GM21447 (cell line): Measurements from ENCODE around the gene COX4I1.
"Not testable (repeated sequence)": the region's sequence is repeated elsewhere in the genome, so short reads cannot be mapped to it uniquely, and the experiment has no call there.

Experiments
- ATAC-seq: cut with Tn5 transposase; IDR thresholded peaks from one replicate; pipeline ENCODE4 v1.9.1; 2021; ENCODE audit not compliant: unreplicated experiment

Gene COX4I1

DNA sequence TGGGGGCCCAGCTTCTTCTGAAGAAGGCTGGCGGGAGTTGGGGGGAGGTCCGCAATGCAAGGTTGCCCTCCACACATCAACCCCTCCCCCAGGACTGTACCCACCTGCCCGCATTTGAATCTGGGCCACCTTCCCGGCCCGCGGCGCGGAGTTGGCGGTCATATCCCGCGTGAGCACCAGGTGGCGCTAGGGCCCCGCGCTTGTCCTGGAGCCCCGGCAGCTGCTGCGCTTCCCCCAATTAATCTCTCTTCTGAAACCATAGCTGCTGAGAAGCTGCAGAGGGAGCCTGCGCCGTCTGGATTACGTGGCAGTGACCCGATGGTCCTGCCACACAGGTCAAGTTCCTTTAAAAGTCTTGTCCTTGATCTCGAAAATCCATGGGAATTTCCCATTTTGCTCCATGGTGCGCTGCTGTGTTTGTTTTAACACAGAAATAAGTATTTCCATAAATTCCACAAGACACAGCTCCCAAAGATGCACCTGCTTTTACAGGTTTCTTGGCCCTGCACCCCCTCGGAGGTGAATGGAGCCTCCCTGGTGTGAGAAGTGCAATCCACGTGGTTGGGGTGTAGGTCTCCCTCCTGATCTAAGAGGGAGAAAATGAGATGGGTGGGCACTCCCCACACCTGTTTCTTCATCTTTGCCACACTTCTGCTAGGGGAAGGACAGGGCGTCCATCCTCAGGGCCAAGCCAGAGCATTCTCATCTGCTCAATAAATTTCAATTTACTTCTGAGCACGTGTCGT lies 22.1 kb downstream of the COX4I1 start:
- peak; percentile 56 for ATAC-seq

DNA sequence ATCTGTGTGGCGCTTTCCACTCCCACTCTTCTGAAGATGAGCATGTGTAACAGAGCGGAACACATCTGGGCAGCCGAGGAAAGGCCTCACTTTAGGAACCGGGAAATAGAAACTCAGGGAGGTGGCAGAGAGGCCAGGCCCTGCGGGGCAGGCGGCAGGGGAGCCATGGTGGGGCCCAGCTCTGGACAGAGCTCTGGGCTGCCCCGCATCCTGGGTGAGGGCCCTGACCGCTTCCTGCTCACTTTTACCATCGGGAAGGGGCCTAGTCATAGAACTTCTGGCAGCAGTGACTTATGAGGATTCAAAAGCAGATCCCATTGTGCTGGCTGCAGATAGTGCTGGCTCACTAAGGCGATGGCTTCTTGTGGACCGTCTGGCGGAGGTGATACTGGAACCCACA lies 22.6 kb downstream of the COX4I1 start:
- no peak for ATAC-seq

DNA sequence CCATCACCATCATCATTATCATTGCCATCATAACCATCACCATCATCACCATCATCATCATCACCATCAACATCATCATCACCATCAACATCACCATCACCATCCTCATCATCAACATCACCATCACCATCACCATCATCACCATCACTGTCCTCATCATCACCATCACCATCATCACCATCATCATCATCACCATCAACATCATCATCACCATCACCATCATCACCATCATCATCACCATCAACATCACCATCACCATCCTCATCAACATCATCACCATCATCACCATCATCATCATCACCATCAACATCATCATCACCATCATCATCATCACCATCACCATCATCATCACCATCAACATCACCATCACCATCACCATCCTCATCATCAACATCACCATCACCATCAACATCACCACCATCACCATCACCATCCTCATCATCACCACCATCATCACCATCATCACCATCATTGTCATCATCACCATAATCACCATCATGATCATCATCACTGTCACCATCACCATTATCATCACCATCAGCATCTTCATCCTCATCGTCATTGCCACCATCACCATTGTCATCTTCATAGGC lies 23.9 kb downstream of the COX4I1 start:
- ATAC-seq = no peak

DNA sequence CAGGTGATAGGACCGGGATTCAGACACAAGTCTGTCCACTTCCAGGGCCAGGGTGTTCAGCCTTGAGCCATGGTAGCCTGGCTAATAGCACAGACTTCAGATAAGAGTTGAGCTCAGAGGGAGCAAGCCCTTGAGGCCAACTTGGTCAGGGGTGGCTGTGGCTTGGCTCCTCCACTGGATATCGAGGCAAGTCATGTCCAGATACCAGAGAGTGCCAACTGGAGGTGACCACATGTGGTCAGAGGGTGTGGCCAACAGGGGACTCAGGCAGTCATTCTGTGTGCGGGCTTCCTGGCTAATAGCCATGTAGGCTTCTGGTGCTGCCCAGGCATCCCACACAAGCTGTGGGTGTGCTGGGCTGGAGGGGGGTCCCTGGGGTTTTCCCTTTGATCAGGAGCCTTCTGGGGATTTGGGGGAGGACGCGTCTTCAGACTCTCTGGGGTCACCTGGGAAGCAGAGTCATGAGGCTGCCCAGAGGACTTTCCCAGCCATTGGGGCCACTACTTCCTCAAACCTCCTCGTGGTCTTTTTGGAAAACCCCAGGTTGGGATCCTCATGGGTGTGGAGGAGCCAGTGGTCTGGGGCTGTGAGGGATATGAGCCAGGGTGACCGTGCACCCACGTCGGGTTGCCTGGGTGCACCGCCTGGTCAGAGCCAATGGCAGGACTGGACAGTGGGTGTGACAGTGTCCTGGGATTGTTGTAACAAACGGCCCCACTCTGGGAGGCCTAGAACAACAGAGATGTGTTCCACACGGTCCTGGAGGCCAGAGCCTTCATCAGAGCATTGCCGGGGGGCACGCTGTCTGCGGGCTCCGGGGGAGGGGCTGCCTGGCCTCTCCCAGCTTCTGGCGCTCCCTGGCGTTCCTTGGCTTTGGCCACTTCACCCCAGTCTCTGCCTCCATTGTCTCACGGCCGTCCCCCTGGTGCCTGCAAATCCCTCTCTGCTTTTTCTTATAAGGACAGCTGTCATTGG lies 25.0 kb downstream of the COX4I1 start:
- no peak for ATAC-seq

DNA sequence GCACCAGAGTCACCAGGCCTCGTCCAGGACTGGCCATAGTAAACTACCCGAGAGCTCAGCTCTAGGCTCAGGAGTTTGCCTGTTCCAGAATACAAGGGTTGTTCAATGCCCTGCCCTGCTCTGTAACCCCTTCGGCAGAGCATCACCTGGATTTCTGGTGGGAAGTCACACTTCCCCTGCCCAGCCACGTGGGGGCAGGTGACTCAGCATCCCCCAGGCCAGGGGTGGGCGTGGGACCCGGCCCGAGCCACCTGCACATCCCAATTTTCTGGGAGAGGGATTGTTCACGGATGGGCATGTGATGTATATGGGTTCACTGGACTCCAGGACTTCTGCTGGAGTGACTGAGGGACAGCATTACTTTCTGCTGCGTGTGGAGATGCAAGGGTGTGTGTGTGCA lies 25.8 kb downstream of the COX4I1 start:
- no peak for ATAC-seq

DNA sequence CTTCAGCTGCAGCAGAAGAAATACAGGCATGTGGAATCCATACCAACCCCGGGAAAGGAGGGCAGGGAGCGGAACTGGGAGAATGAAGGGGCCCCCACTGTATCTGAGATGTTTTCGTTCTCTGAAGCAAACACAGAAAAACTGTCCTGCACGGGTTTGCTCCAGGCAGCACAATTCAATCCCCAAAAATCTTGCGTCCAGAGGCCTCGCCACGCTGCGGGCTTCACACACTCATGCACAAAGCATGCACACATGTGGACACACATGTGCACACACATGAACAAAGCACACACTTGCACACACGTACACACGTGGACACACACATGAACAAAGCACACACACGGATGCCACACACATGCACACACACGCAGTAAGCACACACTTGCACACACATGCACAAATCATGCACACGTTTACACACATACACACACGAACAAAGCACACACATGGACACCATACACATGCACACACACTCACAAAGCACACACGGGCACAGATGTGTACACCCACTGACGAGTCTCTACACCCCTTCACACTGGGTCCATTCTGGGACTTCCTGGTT lies 27.3 kb downstream of the COX4I1 start:
- ATAC-seq = no peak

DNA sequence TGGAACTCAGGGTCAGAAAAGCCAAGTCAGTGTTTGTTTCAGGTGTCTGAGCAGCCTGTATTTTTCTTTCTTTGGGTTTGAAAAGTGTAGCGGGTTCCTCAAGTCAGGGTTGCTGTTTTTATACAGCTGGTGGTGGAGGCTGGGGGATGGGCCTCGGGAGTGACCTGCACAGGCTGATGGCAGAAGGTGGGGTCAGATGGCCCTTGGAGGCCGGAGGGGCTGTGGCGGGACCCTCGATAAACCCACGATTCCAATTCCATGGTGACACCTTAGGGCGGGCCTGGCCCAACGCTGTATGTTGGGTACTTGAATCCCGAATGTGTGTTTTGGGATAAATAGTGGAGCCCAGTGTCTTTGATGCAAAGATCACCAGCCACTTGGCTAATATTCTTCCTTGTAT lies 28.7 kb downstream of the COX4I1 start:
- no peak for ATAC-seq

- no peak for ATAC-seq
Observed at GRCh38 chr16:85829171-85829719, 29.8 kb downstream of the COX4I1 start.

DNA sequence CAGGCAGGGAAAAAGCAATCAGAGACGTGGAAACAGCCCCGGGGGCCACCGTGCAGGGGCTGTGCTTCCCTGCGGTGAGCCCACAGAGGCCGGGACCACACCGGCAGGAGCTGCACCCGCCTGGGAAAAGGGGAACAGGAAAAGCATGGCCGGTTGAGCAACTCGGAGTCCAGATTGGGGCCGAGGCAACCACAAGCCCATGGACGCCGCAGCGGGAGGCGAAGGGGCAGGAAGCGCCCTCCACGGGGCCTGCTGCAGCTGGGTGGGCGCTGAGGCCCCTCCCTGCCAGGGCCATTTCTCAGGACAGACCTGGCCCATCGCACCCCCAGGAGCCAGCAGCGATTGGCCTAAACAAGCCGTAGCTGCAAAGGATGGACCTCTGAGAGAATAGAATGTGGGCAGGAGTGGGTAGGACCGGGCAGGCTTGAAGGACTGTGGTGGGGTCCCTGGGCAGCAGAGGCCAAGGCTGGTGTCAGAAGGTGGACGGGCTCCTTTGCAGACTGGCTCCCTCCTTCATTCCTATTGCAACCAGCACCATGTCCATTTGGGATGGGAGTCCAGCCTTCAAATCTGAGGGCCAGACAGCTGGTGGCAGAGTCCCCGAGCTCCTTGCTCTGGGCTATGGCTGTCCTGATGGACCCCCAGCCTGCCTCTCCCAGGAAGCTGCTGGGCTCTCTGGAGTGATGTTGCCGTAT lies 30.4 kb downstream of the COX4I1 start:
- no peak for ATAC-seq

DNA sequence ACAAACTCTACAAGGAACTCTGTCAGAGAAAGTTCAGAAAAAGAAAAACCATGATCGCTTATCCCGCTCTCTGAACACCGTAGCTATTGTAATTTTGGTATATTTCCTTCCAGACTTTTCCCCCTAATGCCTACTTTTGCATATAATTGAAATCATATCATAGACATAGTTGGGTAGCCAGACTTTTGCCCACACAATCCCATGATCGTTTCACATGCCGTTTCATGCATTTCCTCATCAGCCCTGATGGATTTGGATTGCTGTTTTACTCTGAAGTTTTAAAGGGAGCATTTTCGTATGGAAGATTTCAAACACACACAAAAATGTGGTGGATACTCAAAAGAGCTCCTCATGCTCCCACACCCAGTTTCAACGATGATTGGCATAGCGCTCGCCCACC lies 31.3 kb downstream of the COX4I1 start:
- ATAC-seq = no peak

- ATAC-seq = no peak
Observed at GRCh38 chr16:85832570-85833218, 33.2 kb downstream of the COX4I1 start.

- ATAC-seq = no peak
Observed at GRCh38 chr16:85833219-85833920, 33.9 kb downstream of the COX4I1 start.

GRCh38 chr16:85834741-85835140 lies 35.2 kb downstream of the COX4I1 start:
- no peak for ATAC-seq

- no peak for ATAC-seq
Observed at GRCh38 chr16:85835227-85835751, 35.8 kb downstream of the COX4I1 start.

- no peak for ATAC-seq
Observed at GRCh38 chr16:85835956-85836705, 36.6 kb downstream of the COX4I1 start.

DNA sequence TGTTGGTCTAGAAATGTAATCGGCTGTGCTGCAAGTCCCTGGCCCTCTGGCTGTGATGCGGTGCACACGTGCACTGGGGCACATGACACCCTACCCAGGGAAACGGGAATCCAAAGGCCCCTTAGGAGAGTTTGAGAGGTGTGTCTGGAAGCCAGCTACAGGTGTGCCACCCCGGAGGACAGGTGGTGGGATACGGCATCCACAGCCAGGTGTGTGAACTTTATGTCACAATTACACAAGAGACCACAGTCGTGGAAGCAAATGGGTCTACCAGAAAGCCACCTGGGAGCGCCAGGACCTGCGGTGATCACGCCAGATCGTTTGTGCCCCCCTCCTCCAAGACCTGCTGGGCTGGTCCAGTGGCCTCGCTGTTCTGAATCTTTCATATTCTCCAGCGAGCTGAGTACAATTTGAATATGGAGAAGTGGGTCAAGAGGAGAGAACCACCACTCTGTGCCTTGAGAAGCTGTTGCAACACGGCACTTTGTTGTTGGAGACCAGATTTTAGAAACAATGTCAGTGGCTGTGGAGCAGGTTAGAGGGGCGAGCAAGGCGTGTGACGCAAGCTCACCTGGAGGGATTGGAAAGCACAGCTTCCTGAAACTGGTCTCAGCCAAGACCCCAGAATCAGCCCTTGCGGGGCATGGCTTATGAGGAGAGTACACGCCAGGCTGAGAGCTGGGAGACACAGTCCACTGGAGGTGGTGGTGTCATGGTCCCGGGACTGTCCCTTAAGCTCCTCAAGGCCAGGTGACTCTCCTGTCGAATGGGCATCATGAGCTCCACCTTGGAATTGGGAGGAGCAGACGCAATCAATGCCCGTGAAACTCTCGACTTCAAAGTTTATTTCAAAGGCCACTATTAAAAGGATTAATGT lies 37.4 kb downstream of the COX4I1 start:
- ATAC-seq = no peak

DNA sequence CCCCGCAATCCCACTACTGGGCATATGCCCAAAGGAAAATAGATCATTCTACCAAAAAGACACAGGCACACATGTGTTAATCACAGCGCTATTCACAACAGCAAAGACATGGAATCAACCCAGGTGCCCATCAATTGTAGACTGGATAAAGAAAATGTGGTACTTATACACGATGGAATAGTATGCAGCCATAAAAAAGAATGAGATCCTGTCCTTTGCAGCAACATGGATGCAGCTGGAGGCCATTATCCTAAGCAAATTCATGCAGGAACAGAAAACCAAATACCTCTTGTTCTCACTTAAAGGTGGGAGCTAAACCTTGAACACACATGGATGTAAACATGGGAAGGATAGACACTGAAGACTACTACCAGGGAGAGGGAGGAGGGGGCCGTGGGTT lies 38.2 kb downstream of the COX4I1 start:
- ATAC-seq = not testable (repeated sequence)
